WTC11 (cell line): ENCODE results near the gene TMEM263.

Source experiments
- CREM ChIP-seq: sonication (generic); formaldehyde crosslinking; IDR thresholded peaks from 2 replicates; pipeline ENCODE4 v1.8.1; 2022; ENCODE audit warnings: mild to moderate bottlenecking, missing genetic modification reagents, moderate library complexity
- FOXJ3 ChIP-seq: sonication (generic); formaldehyde crosslinking; IDR thresholded peaks from 2 replicates; pipeline ENCODE4 v1.9.0; 2021; ENCODE audit warnings: missing genetic modification reagents, mild to moderate bottlenecking, borderline replicate concordance
- FOXP1 ChIP-seq: sonication (generic); formaldehyde crosslinking; IDR thresholded peaks from 2 replicates; pipeline ENCODE4 v1.8.0; 2022; ENCODE audit warnings: missing genetic modification reagents, mild to moderate bottlenecking, moderate library complexity, borderline replicate concordance
- SP1 ChIP-seq: sonication (generic); formaldehyde crosslinking; conservative IDR thresholded peaks from 2 replicates; pipeline ENCODE4 v1.8.1; 2022; ENCODE audit warnings: missing genetic modification reagents
- TEAD4 ChIP-seq: sonication (generic); formaldehyde crosslinking; IDR thresholded peaks from 2 replicates; pipeline ENCODE4 v1.8.0; 2022; ENCODE audit warnings: mild to moderate bottlenecking, missing genetic modification reagents
- USF1 ChIP-seq: sonication (generic); formaldehyde crosslinking; IDR thresholded peaks from 2 replicates; pipeline ENCODE4 v1.8.0; 2022; ENCODE audit warnings: mild to moderate bottlenecking, missing genetic modification reagents
- ZNF263 ChIP-seq: sonication (generic); formaldehyde crosslinking; IDR thresholded peaks from 2 replicates; pipeline ENCODE4 v1.8.1; 2022; ENCODE audit warnings: low read depth, mild to moderate bottlenecking, moderate library complexity, missing genetic modification reagents
- TF ChIP-seq, protein P1 (sequence below): fragments of 200-600 bp; IDR thresholded peaks from 2 replicates; pipeline ENCODE4 v1.8.0; 2022; ENCODE audit warnings: antibody characterized with exemption
- TF ChIP-seq, protein P2 (sequence below): sonication (generic); formaldehyde crosslinking; IDR thresholded peaks from 2 replicates; pipeline ENCODE4 v1.8.0; 2022; ENCODE audit warnings: mild to moderate bottlenecking, missing genetic modification reagents

DNA sequence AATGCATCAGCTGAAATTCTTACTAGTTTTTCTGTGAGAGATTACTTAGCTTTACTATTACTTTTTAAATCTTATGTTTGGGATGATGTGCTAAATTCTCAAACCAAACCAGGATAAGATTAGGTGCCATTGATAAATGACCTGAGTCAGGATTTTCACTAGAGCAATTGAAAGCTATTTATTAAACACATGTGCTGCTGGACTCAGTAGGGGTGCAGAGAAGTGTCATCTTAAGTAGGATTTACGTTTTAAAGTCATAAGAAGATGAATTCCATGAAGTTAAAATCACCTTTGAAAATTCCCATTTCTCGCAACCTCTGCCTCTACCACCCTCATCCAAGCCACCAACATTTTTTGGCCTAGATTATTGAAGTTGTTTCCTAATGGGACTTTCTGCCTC lies 8.8 kb downstream of the TMEM263 start:
- TF ChIP-seq CREM (no peak), FOXJ3 (no peak), ZNF263 (CRISPR knock-in tag) (no peak), USF1 (CRISPR knock-in tag) (no peak), TEAD4 (CRISPR knock-in tag) (no peak), FOXP1 (CRISPR knock-in tag) (no peak), SP1 (CRISPR knock-in tag) (no peak)
- TF ChIP-seq, protein P1, sequence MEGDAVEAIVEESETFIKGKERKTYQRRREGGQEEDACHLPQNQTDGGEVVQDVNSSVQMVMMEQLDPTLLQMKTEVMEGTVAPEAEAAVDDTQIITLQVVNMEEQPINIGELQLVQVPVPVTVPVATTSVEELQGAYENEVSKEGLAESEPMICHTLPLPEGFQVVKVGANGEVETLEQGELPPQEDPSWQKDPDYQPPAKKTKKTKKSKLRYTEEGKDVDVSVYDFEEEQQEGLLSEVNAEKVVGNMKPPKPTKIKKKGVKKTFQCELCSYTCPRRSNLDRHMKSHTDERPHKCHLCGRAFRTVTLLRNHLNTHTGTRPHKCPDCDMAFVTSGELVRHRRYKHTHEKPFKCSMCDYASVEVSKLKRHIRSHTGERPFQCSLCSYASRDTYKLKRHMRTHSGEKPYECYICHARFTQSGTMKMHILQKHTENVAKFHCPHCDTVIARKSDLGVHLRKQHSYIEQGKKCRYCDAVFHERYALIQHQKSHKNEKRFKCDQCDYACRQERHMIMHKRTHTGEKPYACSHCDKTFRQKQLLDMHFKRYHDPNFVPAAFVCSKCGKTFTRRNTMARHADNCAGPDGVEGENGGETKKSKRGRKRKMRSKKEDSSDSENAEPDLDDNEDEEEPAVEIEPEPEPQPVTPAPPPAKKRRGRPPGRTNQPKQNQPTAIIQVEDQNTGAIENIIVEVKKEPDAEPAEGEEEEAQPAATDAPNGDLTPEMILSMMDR, result no peak
- TF ChIP-seq, protein P2, sequence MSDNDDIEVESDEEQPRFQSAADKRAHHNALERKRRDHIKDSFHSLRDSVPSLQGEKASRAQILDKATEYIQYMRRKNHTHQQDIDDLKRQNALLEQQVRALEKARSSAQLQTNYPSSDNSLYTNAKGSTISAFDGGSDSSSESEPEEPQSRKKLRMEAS (CRISPR knock-in tag), result no peak
